ENCODE data around the gene EPB41L2.

GRCh38 chr6:131103901-131104300 is 40.9 kb upstream of the EPB41L2 start:
- TF ChIP-seq CTCF (IDR thresholded peaks at IDR 0.05): no peak
- TF ChIP-seq POLR2A (IDR thresholded peaks at IDR 0.05): no peak
- TF ChIP-seq EP300 (IDR thresholded peaks at IDR 0.05): no peak

All from upper lobe of left lung (tissue), 4 donors.